GM15510 (cell line): ENCODE results near the gene DCT.

Experiments
- POLR2A ChIP-seq: IDR thresholded peaks from 3 replicates; pipeline ENCODE4 v1.6.1; 2011; ENCODE audit warnings: borderline replicate concordance; ENCODE audit not compliant: insufficient read length; ENCODE audit errors: extremely low read depth

The DCT gene

DNA sequence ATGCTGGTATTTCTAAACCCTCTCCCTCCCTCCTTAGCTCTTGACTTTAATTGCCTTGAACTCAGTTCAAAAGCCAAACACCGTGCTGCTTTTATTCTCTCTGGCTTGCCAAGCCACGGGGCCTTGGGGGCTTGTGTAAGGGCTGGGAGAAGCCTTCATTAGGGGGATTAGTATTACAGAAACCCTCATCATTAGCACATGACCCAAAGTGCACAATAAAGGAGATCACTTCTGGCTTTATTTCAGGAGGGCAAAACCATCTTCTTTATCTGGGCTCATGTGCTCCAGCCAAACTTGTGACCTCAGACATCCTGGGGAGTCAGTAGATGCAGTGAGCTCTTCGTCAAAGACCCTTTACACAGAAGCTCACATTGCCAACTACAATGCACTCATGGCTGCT, at the start of gene DCT:
TSS of gene DCT (minus strand) at position 67 of the 400 bp plus-strand sequence. CDS start 427 bp downstream, outside the sequence.
- no peak for TF ChIP-seq POLR2A

DNA sequence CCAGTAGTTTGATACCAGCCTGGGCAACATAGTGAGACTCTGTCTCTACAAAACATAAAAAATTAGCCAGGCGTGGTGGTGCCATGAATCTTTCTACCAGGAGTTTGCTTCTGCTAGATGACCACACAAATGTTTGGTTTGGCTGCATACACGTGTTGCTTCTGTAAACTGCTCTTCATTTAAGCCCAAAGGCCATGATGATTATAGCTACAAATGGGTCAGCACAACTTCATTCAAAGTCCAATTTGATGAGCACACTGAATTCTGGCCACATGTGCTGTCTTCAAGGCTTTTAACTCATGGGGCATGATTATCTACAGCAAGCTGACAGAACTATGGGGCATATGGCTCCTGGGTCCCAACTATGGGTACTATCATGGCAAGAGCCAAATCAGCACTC, 46.3 kb upstream of the DCT start:
- TF ChIP-seq POLR2A = no peak

DNA sequence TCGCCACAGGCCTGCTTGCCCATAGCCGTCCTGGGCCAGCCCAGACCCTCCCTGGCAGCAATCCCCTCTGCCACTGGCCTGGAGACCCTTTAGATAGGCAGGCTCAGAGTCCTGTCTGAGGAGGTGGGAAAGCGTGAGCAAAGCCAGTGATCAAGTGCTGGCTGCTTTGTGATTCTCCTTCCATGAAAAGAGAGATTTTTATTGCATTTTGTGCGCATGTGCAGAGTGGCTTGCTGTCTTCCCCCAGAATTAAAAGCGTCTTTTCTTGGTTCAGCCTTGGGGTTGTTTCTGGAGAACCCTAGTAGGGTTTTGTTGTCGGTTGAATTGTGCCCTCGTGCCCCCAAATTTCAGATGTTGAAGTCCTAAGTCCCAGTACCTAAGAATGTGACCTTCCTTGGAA, 44.9 kb upstream of the DCT start:
- TF ChIP-seq POLR2A = no peak

DNA sequence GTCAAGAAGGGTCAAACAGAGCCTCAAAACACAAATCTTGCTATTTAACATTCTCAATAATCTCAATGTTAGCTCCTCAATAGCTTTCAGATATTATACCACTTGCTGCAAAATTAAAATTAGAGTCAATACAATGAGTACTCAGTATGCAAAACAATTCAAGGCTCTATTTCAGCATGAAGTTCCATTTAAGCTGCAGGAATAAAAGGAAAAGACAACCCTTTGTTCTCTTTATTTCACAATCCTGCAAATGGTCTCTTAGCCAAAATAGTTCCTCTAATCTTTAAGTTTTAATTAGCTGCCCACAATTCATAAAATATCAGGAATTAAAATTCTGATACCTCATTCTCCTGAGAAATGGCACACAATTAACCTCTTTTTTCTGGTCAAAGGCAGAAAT, 40.5 kb upstream of the DCT start:
- TF ChIP-seq POLR2A = no peak

DNA sequence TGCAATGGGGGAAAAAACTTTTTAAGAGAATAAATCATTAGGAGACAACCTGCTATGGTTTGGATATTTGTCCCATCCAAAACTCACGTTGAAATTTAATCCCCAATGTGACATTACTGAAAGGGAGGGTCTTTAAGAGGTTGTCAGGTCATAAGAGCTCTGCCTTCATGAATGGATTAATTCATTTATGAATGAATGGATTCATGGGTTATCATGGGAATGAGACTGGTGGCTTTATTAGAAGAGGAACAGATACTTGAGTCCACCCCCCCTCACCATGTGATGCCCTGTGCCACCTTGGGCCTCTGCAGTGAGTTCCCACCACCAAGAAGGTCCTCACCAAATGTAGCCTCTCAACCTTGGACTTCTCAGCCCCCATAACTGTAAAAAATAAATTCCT, 37.0 kb upstream of the DCT start:
- no peak for TF ChIP-seq POLR2A

DNA sequence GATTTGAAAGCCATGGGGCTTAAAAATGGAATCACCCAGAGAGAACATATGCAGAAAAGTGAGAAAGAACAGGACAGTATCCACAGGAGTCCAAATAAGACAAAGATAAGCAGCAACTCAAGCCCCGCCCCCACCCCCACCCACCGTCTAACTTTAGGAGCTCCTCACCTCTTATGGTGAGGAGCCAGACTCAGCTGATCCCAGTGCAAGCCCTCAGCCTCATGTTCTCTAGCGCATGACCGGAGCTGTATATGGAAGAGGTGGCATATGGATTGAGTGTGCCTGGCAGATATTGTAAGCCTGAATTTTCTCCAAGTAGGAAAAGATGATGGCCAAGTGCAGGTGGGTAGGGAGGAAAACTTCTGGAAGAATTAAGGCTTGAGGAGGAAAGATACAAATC, 36.4 kb upstream of the DCT start:
- no peak for TF ChIP-seq POLR2A

DNA sequence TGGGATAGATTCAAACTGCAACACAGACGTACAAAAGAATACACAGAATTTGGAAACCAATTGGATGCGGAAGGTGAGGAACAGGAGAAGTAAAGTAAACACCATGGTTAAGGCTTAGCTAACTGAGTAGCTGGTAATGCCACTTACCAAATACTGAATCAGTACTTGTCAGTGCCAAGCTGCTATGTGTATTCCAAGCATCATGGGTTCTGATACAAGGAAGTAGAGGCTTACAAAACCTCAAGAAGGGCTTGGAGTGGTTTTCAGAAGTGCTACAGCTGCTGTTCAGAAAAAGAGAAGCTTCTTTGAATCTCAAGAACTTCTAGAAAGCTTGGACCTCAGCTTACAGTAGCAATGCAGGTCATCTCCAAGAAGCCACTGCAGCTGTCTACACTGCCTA, 35.9 kb upstream of the DCT start:
- TF ChIP-seq POLR2A = no peak

DNA sequence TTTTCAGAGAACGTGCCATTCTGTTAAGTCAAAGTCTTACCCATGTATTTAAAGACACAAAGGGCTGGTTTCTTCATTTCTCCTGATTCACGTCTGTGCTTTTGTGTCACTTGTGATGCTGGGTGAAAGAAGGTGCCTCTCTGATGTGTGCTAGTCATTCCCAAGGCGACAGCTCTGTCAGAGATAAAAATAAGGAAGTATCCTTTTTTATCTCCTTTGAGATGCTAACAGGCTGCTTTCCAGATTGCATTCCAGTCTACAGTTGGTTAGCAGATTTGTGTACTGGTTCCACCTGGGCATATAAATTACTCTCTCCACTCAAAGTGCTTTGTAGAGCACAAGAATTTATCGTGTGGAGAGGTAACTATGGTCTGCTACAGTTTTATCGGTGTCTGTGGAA, 33.5 kb upstream of the DCT start:
- no peak for TF ChIP-seq POLR2A

DNA sequence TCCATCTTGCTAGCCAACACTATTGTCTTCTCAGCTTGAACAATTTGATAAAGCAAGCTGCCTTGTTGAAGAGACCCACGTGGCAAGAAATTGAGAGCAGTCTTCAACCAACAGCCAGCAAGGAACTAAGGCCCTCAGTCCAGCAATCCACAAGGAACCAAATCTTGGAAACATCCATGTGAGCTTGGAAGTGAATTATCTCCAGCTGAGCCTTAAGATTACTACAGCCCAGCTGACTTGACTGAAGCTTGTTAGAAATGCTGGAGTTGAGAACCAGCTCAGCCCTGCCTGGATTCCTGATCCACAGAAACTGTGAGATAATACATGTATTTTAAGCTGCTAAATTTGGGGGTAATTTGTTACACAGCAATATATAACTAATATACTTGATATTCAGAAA, 26.2 kb upstream of the DCT start:
- no peak for TF ChIP-seq POLR2A

DNA sequence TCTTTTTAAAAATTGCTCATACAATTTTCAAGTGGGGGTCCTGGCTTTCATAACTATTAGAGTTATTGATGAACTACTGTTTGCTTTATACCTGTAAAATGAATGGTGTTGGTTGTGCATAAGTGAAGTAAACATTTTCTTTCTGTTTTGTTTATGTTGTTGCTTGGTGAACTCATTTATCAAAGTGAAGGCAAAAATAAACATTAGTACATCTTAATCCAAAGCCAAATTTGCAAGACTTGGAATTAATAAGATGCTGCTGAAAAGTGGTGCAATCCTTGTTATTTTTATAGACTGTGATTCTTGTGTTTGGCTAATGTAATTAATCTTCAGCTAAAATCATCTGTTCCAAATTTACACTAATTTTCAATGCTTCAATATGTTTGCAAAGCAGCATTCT, 24.4 kb upstream of the DCT start:
- TF ChIP-seq POLR2A = no peak

DNA sequence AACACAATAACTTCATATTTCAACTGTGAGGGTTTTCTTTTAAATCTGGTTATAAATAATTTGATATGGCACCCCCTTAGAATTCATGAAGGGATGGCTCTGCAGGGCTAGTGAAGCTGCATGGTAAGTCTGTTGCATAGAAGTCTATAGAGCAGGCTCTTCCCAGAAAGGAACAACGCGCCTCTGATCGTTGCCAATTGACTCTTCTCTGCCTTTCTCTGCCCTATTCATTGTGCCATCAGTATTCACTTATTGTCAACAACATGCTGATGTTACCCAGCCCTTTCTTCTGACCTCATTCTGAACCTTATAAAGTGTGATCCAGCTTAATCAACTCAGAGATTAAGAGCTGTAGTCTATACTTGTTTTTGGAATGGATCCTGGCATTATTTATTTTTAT, 16.3 kb upstream of the DCT start:
- no peak for TF ChIP-seq POLR2A

DNA sequence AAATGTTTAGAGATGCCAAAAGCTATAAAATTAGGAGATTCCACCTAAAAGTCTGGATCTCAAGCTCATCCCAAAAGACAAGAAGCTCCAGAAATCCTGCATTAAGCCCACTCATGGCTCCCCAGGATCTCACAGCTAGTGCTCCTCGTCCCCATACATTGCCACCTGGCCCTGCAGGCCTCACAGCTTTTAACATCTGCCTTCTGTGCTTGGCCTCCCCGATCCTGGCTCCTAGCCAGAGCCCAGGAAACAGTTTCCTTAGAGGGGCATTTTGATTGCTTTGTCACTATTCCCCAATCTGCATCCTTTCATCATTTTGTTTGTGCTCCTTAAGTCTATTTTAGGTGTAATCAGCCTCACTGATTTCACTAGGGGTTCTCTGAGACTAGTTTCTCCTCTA, 14.5 kb upstream of the DCT start:
- TF ChIP-seq POLR2A = no peak

DNA sequence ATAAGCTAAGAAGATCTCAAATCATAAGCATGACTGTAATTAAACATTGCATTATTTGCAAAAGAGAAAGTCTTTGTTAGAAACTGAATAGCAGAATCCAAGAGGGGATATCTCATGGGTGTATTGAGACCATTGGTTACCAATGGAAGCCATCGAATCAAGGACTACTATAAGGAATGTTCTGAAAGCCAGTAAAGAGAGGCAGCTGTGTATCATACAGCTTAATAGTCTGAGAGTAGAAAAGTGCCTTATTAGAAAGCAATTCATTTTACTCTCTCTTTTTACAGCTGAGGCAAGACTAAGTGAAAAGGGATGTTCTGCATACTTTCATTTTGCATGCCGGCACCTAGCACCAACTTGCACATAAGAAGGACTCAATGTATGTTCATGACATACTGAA, 7.6 kb upstream of the DCT start:
- no peak for TF ChIP-seq POLR2A

DNA sequence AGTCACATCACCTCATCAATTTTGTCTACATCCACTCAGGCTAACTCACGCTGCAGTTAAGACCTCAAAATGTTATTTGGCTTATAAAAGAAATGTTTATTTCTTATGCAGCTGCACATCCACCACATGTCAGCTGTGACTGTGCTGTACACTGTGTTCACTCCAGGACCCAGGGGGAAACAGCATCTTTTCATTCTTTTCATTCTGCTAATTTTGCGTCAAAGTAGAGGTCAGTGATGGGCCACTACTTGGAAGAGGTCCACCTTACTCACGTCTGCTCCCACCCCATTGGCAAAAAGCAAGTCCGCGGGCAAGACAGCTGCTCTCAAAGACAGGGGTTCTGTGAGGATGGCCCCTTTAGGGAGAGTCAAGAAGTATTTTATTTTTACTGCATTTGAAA, 4.5 kb upstream of the DCT start:
- TF ChIP-seq POLR2A = no peak

DNA sequence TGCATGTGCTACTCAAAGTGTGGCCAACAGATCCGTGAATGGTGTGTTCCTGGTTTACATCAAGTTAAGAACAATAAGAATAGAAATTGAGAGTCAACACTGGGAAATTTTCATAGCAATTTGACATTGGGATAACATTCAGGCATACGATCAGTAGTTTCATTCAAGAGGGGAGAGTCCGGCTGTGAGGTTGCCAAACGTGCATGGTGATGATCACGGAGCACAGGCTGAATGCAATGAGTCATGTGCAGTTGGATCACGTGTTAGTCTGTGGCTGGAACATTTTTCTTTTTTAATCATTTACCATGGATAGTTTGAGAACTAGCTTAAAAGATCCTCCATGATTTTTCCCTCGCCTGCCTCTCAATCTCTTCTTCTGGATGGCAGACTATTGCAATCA, 2.5 kb upstream of the DCT start:
- TF ChIP-seq POLR2A = no peak

DNA sequence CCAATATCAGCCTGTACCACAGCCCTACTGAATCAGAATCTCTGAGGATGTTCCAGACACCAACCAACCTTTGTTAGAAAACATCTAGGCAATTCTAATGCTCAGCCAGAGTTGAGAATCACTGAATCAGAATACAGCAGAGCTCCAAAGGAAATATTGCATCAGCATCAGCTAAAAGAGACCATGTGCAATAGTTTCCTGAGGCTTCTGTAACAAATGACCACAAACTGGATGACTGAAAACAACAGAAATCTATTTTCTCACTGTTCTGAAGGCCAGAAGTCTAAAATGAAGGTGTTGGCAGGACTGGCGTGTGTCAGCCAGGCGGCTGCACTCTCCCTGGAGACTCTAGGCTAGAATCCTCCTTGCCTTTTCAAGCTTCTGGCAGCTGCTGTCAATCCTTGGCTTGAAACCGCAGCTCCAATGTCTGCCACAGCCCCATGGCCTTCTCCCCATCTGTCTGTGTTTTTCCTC, 1.2 kb upstream of the DCT start:
- TF ChIP-seq POLR2A = no peak

DNA sequence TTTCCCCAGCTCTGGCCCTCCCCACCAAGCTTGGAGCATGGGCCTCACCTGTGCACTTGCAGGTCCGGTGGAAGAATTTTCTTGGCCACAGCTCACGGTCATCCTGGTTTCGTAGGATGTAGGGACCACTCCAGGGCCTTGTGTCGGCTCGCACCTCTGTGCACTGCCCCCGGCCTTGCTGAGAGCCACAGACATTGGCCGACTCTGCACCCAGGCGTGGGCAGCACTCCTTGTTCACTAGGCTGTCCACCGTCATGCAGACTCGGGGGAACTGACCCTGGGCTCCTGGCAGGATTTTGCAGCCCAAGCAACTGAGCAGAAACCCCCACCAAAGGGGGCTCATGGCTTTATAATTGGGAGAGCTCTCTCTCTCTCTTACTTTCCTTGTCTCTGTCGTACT, 569 bp downstream of the DCT start:
- TF ChIP-seq POLR2A = no peak
